ENCODE data around the gene APMAP. TPM values are rescaled to one million over a fixed set of nuclear protein-coding genes. Genes with fewer than 3 reads are reported as not detected.

The APMAP gene
- total and polyA plus RNA-seq, 2 experiments from 2014 or later = 110 to 123 TPM

Small RNA genes lying within 50 kb of the gene (small RNA-seq; reads per million reads assigned to genes)
- gene RNU6-1257P = not detected

Other genes starting within 250 kb of the APMAP start
- gene CST7, start 43.5 kb downstream of the APMAP start, total RNA-seq = not detected in 2 replicates
- not detected in 2 replicates for gene CST7, start 43.5 kb downstream of the APMAP start, polyA plus RNA-seq
- 20.5 and 22.2 TPM in 2 replicates for gene ACSS1, start 65.4 kb upstream of the APMAP start, total RNA-seq
- gene ACSS1, start 65.4 kb upstream of the APMAP start, polyA plus RNA-seq = 28.2 and 37.7 TPM in 2 replicates
- not detected in 2 replicates for gene VSX1, start 89.4 kb upstream of the APMAP start, total RNA-seq
- gene VSX1, start 89.4 kb upstream of the APMAP start, polyA plus RNA-seq = not detected in 2 replicates
- gene ENTPD6, start 203.0 kb upstream of the APMAP start, total RNA-seq = 58.1 and 80.4 TPM in 2 replicates
- 87.1 and 92.0 TPM in 2 replicates for gene ENTPD6, start 203.0 kb upstream of the APMAP start, polyA plus RNA-seq